Activated gamma-delta T cell (primary cell): ENCODE measurements around the gene AGAP1.
"Not testable (repeated sequence)": the region's sequence is repeated elsewhere in the genome, so short reads cannot be mapped to it uniquely, and the experiment has no call there.

Source experiments
- DNase-seq: peaks from one replicate; lab custom pipeline; 2025; lab: John Stamatoyannopoulos, UW

AGAP1 gene

DNA sequence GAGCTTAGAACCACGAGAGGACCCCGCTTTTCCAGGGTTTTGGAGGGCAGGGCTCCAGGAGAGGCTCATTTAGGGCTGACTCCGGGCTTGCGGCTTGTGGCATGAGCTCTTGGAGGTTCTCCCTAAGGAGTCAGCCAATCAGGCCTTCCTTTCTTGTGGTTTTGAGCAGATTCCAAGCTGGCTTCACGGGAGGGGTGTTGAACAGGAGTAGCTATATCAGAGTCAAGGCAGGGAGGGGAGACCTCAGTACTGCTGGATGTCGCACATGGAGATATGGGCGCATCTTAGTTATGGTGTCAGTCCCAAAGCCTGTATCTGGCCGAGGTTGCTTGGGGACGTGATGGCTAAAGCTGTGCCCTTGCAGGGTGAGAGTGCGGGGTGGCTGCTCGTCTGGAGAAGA lies 98.6 kb downstream of the AGAP1 start:
- DNase-seq = no peak

DNA sequence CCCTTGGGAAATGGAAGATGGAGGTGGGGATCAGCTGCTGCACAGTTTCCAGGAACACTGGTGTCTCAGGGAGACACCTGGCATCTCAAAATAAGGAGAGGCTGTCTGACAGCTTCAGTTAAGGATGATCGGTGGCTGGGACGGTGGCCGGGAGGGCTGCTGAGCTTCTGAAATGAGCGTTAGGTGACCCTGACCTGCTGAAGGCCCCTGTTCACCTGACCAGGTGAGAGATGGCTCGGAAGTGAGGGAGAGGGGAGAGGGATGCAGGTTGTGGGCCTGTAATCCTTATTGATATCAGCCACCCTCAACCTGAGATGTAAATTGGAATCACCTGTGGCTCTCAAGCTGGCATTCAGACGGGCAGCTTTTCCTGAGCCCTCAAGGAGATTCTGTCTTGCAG lies 99.0 kb downstream of the AGAP1 start:
- DNase-seq = no peak

DNA sequence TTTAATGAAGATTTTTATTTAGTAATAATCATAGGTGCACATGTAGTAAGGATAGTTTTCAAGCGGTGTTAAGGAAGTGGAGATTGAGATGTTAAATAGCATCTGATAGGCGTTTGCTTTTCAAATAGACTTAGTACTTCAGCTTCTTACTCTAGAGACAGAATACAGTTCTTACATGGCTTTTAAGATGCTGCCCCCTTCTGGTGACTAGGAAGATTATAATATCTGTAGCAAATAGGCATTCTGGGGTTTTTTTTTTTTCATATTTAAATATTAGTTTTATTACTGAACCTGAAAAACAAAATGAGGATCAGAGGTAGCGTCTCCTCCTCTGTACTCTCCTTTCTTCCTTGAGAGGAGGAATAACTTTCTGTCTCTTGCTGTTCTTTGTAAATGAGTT lies 100.2 kb downstream of the AGAP1 start:
- no peak for DNase-seq

DNA sequence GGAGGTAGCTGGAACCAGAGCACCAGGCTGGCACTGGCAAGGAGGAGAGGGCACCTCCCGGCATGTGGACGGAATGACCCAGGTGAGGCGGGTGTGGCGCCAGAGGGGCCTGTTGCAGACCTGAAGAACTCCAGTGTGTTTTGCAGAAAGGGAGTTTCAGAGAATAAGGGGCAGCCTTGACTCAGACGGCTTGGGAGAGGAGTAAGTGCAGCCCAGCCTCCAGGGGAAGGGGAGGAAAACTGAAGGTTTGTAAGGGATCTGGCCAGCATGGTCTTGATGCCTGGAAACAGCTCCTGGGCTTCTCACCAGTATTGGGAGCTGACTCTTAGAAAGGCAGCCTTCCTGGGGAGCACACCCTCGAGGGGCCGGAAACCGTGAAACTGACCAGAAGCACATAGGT lies 101.1 kb downstream of the AGAP1 start:
- DNase-seq = no peak

DNA sequence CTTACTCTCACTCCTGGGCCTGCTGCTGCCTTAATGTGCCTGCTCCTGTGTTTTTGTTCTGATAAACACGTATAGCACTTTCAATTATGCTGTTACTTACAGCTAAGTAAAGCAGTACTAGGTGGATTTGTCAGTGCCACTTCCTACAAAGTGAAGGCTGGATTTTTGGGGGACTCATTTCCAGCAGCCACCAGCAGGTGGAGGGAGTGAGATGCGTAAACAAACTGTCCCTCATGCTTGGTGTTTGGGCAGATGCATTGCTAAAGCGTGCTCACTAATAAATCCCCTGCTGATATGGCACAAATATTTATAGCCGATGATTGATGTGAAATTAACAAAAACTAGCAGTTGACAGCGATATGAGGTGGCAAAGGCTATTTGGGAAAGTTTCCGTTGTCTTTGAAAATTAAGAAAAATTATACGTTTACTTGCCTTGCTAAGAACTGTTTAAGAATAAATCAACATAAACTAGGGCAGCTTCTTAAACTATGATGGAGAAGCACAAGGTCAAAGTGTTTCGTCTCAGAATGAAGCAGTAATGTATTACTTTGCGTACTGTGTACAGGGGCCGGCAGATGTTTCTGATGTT lies 101.7 kb downstream of the AGAP1 start:
- no peak for DNase-seq

DNA sequence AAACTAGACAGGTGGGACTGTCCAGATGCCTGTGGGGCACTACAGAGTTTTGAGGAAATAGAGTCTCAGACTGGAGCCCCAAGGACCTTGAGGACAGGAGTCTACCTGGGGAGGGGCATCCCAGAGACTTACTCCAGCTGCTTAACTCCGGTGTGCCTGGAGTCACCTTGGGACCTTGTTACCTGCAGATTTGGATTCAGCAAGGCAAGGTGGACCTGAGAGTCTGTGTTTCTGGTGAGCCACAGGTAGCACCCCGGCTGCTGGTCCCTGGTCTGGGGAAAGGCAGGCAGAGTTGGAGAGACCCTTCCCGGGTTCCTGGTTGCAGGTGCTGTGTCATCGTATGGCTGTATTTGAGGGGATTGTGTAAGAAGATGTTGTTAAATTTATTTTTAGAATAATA lies 102.4 kb downstream of the AGAP1 start:
- no peak for DNase-seq

DNA sequence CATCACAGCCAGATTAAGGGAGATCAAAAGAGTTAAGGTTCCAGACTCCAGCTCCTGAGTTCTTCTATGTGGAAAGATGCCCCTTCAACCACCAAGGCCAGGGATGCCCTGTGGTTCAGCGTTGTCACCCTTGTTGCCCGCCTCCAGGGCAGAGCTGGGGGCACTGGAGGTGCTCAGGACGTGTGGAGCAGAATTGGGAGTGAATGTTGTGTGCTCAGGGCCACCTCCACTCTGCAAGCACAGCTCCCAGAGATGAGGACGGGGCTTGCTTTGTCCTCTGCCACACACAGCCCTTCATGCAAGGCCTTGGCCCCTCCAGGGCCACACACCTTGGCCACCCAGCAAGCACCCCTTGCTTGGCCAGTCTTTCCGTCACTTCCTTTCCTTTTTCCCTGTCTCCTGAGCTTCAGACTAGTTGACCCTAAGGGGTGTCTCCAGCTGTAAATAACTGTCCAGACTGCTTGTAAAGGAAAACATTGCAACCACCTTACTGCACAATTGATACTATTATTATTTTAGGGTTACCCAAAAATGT lies 103.3 kb downstream of the AGAP1 start:
- no peak for DNase-seq

DNA sequence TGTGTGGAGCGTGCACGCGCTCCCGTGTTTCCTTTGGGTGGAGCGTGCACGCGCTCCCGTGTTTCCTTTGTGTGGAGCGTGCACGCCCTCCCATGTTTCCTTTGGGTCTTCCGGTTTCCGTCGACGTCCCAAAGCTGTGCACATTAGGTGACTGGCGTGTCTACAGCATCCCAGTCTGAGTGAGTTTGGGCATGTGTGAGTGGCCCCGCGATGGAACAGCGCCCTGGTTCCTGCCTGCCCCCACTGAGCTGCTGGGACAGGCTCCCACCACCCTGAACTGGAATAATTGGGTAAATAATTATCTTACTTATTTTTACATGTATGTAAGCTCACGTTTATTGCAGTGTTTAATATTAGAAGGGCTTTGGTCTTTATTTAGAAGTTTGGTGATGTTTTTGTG lies 104.2 kb downstream of the AGAP1 start:
- DNase-seq = no peak

DNA sequence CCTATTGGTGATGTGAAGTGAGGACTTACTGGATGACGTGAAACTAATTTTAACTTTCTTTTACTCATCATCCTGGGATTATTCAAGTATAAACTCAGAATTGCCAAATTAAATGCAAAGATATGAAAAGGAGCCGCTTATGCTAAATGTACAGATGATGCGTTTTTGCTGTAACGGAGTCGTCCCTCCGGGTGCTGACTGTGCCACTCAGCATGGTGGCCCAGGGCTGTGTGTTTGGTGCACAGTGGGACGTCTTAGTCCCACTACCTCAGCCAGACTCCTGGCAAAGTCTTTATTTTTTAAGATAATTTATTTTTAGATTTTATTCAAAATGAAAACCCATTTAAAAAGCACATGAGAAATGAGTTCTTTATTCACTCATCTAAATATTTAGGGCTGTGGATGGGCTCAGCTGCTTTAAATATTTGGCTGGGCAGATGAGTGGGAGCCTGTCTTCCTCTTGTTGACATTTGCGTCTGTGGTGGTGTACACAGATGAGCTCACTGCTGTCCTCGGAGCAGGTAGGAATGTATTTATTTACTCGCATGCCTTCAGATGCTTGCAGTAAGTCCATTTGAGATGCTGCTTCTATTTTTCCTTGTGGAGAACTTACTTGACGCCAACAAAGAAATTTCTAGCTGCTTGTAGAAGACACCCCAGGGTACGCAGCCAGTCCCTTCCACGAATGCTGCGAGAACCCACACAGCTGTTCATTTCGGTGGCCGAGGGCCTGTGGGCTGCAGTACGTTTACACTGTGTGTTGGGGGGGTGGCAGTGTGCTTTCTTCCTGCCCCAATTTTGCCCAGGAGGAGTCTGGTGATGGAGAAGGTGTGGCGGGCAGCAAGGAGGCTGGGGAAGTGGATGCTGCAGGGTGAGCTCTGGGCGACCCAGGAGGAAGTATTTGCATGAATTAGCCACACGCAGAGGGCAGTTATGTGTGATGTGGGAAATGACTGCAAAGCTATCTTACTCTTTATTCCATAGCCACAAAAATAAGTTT lies 105.0 kb downstream of the AGAP1 start:
- no peak for DNase-seq

DNA sequence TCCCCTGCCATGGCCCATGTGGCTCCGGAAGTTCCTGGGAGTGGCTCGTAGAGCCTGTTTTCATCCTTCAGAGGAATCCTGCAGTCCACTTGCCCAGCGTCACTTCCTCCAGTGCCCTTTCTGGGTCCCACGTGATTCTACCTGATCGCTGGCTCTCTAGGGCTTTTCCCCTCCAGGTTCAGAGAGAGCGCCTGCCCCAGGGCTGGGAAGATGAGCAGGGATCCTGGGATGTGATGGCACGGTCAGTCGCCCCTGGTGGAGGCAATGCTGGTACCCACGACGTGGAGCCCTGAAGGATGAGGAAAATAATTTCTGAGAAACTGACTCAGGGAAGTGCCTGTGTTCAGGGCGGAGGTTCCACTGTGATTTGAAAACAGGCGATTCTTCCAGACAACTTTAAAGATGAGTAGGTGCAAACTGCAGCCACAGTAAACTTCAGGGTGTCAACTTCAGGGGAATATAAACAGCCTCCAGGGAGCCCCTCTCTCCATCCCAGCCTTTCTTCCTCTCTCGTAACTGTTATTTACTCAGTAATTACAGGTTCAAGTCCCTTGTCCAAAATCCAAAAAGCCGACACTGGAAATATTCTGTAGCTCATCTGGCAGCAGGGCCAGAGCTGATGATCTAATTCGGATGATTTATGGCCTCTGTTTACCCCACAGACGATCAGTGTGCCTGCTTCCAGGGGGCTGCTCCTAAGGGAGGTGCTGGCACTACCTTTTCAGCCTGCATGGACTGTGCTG lies 105.9 kb downstream of the AGAP1 start:
- no peak for DNase-seq

DNA sequence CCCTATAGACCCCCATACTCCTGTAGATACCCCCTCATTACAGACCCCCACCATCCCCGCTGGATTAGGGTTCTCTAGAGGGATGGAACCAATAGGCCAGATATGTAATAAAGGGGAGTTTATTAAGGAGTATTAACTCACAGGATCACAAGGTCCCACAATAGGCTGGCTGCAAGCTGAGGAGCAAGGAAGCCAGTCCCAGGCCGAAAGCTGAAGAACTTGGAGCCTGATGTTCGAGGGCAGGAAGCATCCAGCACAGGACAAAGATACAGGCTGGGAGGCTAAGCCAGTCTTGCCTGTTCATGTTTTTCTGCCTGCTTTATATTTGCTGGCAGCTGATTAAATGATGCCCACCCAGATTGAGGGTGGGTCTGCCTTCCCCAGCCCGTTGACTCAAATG lies 106.6 kb downstream of the AGAP1 start:
- no peak for DNase-seq

DNA sequence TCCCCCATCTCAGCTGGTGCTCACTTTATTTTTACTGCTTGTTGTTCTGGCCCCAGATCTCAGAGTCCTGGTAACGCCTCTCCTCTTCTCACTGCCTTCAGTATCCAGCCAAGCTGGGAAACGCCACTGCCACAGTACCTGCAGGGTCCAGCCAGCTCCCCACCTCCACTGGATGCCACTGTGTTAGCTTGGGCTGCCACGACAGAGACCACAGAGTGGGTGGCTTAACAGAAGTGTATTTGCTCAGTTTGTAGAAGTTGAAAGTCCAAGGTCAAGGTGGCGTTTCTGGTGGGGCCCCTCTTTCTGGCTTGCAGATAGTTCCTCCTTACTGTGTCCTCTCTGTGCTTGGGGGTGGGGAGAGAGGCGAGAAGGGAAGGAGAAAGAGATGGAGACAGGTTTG lies 107.1 kb downstream of the AGAP1 start:
- no peak for DNase-seq

DNA sequence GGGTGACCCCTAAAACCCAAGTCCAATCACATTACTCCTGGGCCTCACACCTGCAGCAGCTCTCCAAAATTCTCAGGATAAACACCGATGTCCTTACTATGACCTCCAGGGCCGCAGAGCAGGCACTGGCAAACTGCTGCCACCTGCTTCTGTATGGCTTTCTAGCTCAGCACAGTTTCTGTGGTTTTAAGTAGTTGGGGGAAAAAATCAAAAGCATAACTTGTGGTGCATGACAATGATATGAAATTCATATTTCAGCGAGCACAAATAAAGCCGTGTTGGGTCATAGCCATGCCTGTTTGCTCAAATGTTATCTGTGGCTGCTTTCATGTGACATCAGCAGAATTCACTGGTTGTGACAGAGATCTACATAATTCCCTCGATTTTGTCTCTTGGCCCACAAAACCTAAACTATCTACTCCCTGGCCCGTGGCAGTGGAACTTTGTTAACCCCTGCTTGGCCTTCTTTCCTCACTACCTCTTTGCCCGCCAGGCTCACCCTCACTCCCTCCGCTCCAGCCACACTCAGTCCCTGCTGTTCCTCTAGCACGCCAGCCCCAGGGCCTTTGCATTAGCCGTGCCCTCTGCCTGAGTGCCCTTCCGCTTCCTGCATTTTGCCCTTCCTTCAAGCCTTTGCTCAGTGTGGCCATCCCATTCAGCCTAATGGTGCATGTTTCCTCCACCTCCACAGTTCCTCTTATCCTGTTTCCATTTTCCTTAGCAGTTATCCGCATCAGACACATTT lies 108.3 kb downstream of the AGAP1 start:
- DNase-seq = no peak

DNA sequence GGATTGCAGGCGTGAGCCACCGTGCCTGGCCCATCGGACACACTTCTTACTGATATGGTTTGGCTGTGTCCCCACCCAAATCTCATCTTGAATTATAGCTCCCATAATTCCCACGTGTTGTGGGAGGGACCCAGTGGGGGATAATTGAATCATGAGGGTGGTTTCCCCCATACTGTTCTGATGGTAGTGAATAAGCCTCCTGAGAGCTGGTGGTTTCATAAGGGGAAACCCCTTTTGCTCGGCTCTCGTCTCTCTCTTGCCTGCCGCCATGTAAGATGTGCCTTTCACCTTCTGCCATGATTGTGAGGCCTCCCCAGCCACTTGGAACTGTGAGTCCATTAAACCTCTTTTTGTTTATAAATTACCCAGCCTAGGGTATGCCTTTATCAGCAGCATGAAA lies 109.1 kb downstream of the AGAP1 start:
- DNase-seq = not testable (repeated sequence)

DNA sequence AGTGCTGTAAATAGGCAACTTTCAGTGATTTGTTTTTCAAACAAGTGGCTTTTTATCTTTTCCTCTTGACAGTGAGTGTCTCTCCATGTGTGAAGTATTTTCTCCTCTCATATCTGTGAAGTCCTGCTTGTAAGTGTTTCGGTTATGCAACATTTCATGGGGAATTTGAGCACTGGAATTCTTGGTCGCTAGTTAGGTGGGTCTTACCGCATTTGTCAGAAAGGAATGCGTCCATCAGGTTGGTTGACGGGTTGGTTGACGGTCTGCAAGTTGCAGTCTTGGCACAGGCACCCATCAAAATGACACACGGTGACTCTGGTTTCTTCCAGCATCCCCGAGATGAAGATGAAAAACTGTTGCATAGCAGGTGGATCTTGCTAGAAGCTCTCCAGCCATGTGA lies 109.8 kb downstream of the AGAP1 start:
- no peak for DNase-seq

DNA sequence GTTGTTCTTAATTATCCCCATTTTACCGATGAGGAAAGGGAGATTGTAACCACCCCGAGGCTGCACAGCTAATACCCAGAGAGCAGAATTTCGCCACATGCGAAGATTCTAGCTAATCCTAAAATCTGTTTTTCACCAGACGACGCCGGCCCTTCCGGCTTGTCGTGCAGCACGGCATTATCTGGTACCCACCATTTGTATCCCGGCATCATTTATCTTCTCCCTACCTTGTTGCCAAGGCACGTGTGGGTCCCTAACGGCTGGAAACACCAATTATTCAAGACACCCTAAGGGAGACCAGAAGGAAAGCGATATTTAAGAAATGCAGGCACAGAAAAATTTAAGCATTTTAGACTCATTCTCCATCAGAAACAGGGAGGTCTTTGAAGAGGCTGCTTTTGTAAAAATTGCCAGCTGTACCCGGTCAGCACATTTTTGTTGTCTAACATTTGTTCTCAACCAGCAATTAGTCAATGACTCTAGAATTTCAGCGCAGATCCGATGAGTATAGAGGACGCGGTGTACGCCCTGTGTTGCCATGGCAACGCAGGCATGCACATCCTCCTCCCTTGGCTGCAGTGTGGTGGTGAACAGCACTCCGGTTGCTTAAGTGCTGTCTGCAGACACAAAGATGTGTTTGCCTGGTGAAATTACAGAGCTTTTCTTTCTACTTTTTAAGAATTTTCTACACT lies 111.6 kb downstream of the AGAP1 start:
- no peak for DNase-seq

DNA sequence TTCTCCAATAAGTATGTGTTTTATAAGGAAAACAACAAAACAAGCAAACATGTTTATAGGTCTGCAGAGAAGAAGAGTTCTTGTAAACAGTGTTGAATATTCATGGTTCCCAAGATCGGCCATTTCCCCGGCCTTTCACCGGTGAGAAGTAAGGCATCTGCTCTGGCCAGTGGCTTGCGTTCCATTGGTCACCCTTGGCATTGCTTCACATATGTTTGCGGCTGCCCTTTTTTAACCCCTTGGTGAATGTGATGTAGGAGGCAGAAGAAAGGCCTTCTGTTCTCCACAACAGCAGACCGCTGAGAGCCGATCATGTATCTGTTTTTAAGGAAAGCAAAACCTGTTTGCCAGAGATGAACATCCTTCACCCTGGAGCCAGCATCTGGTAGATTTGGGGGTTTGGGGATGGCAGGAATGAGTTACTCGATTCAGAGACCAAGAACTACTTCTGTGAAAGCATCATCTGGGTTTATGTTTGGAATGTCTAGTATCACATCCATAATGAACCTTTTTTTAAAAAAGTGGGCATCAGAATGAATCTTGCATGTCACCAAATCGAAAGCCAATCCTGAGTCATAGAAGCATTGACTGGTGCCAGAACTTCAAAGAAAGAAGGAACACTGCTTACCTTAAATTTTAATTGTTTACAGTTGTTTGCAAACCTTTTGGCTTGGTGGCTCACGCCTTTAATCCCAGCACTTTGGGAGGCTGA lies 112.3 kb downstream of the AGAP1 start:
- no peak for DNase-seq

DNA sequence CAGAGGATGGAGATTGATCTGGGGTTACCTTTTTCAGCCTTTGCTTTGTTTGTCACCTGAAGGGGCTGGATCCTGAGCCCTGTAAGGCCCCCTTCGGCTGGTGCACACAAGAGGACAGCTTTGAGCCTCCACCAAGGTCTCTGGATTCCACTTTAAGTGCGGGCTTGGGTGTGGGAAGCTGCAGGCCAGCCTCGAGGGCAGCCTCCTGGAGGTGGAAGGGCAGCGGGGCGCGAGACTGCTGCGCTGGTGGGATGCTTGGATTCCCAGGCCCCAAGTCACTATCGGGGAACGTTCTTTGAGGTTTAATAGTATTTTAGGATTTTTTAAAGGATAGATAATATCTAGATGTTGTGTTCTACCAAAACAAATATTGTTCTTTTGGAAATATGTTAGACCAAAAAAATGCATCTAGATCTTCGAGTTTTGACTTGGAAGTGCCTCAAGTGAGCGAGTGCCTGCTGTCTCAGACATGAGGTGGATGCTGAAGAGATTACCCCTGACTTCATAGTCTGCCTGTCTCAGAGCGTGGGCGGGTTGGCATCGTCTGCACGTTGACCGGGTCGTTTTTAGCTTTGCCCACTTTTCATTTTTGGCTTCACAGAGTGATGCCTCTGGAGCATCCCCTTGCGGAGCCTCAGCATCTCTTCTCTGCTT lies 113.8 kb downstream of the AGAP1 start:
- DNase-seq = no peak

DNA sequence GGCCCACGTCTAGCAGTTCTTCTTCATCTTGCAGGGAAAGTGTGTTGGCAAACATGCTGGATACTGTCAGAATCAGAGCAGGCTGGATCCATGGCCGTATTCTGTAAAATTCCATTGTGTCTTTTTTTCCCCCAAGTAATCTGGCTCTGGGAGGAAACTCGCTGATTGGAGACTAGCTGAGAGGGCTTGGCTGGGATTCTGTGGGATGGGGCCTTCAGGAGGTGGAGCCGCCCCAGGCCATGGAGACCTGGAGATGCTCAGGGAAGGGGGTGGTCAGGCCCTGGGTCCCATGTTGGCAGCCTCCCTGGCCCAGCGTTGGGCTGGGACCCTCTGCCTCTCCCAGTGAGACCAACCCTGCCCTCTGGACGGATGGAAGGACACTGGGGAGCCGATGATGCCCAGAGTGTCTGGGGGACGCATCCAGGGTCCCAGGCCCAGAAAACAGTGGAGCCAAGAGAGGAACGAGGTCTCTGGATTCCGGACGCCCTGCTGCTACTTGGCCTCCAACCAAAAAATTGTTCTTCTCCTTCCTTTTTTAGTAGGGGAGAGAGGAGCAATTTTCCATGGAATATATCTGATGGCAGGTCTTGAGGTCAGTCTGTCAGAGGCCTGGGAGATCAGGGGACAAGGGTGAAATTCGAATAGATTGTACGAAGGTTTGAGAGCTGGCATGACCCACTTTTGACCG lies 114.5 kb downstream of the AGAP1 start:
- DNase-seq = no peak
